SK-N-SH treated with all-trans-retinoic acid at 6 μM for 48 hours (cell line): ENCODE measurements around the gene ACOXL.

Experiments used
- ATAC-seq: fragments of 200-7000 bp; cut with Tn5 transposase; 3 replicates; pipeline ENCODE4 v1.9.1; 2020; ENCODE audit warnings: mild to moderate bottlenecking, moderate library complexity
- ARNTL ChIP-seq: fragments of 450-650 bp; formaldehyde crosslinking; IDR thresholded peaks from 2 replicates; pipeline ENCODE4 v1.5.0; 2020; ENCODE audit warnings: low read depth, mild to moderate bottlenecking, moderate library complexity, borderline replicate concordance
- BACH2 ChIP-seq: fragments of 250-450 bp; sonication (Bioruptor Pico); IDR thresholded peaks from 2 replicates; pipeline ENCODE4 v1.9.0; 2021; ENCODE audit warnings: mild to moderate bottlenecking, borderline replicate concordance
- CSDC2 ChIP-seq: fragments of 250-450 bp; sonication (Bioruptor Pico); IDR thresholded peaks from 2 replicates; pipeline ENCODE4 v1.5.0; 2020; ENCODE audit warnings: mild to moderate bottlenecking, moderate library complexity
- ESRRG ChIP-seq: fragments of 250-450 bp; sonication (Bioruptor Pico); IDR thresholded peaks from 2 replicates; pipeline ENCODE4 v1.6.1; 2021; ENCODE audit warnings: mild to moderate bottlenecking
- GLIS3 ChIP-seq: fragments of 250-450 bp; sonication (Bioruptor Pico); IDR thresholded peaks from 2 replicates; pipeline ENCODE4 v1.5.0; 2020; ENCODE audit warnings: mild to moderate bottlenecking, moderate library complexity
- ISL1 ChIP-seq: fragments of 250-450 bp; sonication (Bioruptor Pico); IDR thresholded peaks from 2 replicates; pipeline ENCODE4 v2.1.2; 2022; ENCODE audit warnings: mild to moderate bottlenecking, moderate library complexity
- OSR1 ChIP-seq: fragments of 250-450 bp; sonication (Bioruptor Pico); IDR thresholded peaks from 2 replicates; pipeline ENCODE4 v1.8.0; 2022; ENCODE audit warnings: moderate library complexity, mild to moderate bottlenecking, inconsistent platforms
- PPARA ChIP-seq: fragments of 250-450 bp; sonication (Bioruptor Pico); IDR thresholded peaks from 2 replicates; pipeline ENCODE4 v1.5.0; 2020; ENCODE audit warnings: mild to moderate bottlenecking, borderline replicate concordance
- RARB ChIP-seq: fragments of 250-450 bp; sonication (Bioruptor Pico); IDR thresholded peaks from 2 replicates; pipeline ENCODE4 v1.8.0; 2021; ENCODE audit warnings: mild to moderate bottlenecking, moderate library complexity
- SNAI2 ChIP-seq: fragments of 250-450 bp; sonication (Bioruptor Pico); IDR thresholded peaks from 2 replicates; pipeline ENCODE4 v1.5.0; 2020; ENCODE audit warnings: mild to moderate bottlenecking, moderate library complexity
- TCF4 ChIP-seq: fragments of 250-450 bp; sonication (Bioruptor Pico); IDR thresholded peaks from 2 replicates; pipeline ENCODE4 v1.8.0; 2021; ENCODE audit warnings: mild to moderate bottlenecking, moderate library complexity, borderline replicate concordance
- TOX ChIP-seq: fragments of 250-450 bp; sonication (Bioruptor Pico); IDR thresholded peaks from 2 replicates; pipeline ENCODE4 v1.8.0; 2021; ENCODE audit warnings: mild to moderate bottlenecking, moderate library complexity, borderline replicate concordance
- ZC3H10 ChIP-seq: fragments of 250-450 bp; sonication (Bioruptor Pico); IDR thresholded peaks from 2 replicates; pipeline ENCODE4 v1.5.1; 2021; ENCODE audit warnings: mild to moderate bottlenecking, moderate library complexity
- ZFP3 ChIP-seq: fragments of 250-450 bp; sonication (Bioruptor Pico); IDR thresholded peaks from 2 replicates; pipeline ENCODE4 v1.5.0; 2020; ENCODE audit warnings: mild to moderate bottlenecking, moderate library complexity
- ZFP30 ChIP-seq: fragments of 450-650 bp; formaldehyde crosslinking; IDR thresholded peaks from 2 replicates; pipeline ENCODE4 v1.5.0; 2022; ENCODE audit warnings: mild to moderate bottlenecking, moderate library complexity
- ZNF565 ChIP-seq: fragments of 450-650 bp; formaldehyde crosslinking; conservative IDR thresholded peaks from 2 replicates; pipeline ENCODE4 v1.5.0; 2020; ENCODE audit warnings: low read depth, mild to moderate bottlenecking, moderate library complexity
- ZNF70 ChIP-seq: fragments of 450-650 bp; formaldehyde crosslinking; IDR thresholded peaks from 2 replicates; pipeline ENCODE4 v1.5.0; 2020; ENCODE audit warnings: mild to moderate bottlenecking, moderate library complexity
- ZNF8 ChIP-seq: fragments of 450-650 bp; formaldehyde crosslinking; IDR thresholded peaks from 2 replicates; pipeline ENCODE4 v1.5.0; 2020; ENCODE audit warnings: mild to moderate bottlenecking, moderate library complexity
- TF ChIP-seq, protein P1 (sequence below): fragments of 250-450 bp; sonication (Bioruptor Pico); IDR thresholded peaks from 2 replicates; pipeline ENCODE4 v1.5.1; 2020; ENCODE audit warnings: low read depth, mild to moderate bottlenecking, moderate library complexity
- TF ChIP-seq, protein P2 (sequence below): fragments of 250-450 bp; sonication (Bioruptor Pico); IDR thresholded peaks from 2 replicates; pipeline ENCODE4 v1.8.0; 2021; ENCODE audit warnings: low read depth, mild to moderate bottlenecking, moderate library complexity, borderline replicate concordance
- TF ChIP-seq, protein P3 (sequence below): fragments of 250-450 bp; sonication (Bioruptor Pico); IDR thresholded peaks from 2 replicates; pipeline ENCODE4 v1.8.0; 2020; ENCODE audit warnings: mild to moderate bottlenecking, moderate library complexity, borderline replicate concordance
- TF ChIP-seq, protein P4 (sequence below): fragments of 250-450 bp; sonication (Bioruptor Pico); IDR thresholded peaks from 2 replicates; pipeline ENCODE4 v1.5.0; 2020; ENCODE audit warnings: mild to moderate bottlenecking, moderate library complexity
- TF ChIP-seq, protein P5 (sequence below): fragments of 250-450 bp; sonication (Bioruptor Pico); IDR thresholded peaks from 2 replicates; pipeline ENCODE4 v1.5.1; 2021; ENCODE audit warnings: mild to moderate bottlenecking, moderate library complexity

ACOXL gene

DNA sequence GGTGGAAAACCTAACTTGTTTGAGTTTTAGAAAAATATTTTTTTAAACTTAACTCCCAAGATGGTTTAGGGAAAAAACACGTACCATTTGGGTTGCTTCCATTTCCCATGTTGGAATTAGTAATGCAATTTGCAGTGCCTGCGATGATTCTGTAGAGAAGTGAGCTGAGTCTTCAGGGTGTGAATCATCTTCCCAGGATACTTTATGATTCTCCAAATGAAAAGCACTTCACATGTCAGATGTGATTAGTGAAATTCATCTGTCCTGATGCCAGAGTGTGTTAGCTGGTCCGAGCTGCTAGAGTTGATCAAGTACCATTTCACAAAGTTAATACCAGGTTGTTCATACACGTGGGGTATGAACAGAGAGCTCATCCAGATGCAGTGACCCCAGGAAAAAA is 59.1 kb downstream of the ACOXL start:
- TF ChIP-seq ZC3H10: no peak
- TF ChIP-seq ISL1 (CRISPR knock-in tag): peak; percentile 36; the same call in 1 of the 2 replicates
- TF ChIP-seq ZFP3: no peak
- no peak for TF ChIP-seq TOX (CRISPR knock-in tag)
- no peak for ATAC-seq

DNA sequence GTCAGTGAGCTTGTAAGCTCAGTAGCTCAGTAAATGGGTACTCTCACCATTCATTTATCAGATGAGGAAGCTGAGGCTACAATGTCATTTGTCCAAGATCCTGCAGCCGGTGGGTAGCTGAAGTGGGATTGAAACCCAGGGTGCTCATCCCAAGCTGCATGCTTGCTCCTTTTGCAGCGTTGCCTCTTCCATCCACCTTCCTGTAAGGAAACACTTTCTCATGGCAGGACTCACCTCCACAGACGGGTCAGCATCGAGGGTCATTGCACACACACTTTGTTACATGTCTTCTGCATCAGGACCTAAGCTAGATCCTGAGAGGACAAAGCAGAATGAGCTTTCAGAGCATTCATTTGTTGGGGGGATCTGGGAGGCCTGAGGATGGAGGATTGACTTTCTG is 60.7 kb downstream of the ACOXL start:
- no peak for ATAC-seq
- no peak for TF ChIP-seq RARB (CRISPR knock-in tag)
- TF ChIP-seq ARNTL (CRISPR knock-in tag): no peak
- no peak for TF ChIP-seq GLIS3
- no peak for TF ChIP-seq TCF4 (CRISPR knock-in tag)
- TF ChIP-seq CSDC2 (CRISPR knock-in tag): no peak
- TF ChIP-seq BACH2 (CRISPR knock-in tag): no peak
- TF ChIP-seq ISL1 (CRISPR knock-in tag): no peak
- TF ChIP-seq PPARA (CRISPR knock-in tag): no peak
- TF ChIP-seq ZFP3: no peak
- TF ChIP-seq, protein P1, sequence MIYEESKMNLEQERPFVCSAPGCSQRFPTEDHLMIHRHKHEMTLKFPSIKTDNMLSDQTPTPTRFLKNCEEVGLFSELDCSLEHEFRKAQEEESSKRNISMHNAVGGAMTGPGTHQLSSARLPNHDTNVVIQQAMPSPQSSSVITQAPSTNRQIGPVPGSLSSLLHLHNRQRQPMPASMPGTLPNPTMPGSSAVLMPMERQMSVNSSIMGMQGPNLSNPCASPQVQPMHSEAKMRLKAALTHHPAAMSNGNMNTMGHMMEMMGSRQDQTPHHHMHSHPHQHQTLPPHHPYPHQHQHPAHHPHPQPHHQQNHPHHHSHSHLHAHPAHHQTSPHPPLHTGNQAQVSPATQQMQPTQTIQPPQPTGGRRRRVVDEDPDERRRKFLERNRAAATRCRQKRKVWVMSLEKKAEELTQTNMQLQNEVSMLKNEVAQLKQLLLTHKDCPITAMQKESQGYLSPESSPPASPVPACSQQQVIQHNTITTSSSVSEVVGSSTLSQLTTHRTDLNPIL: no peak
- TF ChIP-seq, protein P2, sequence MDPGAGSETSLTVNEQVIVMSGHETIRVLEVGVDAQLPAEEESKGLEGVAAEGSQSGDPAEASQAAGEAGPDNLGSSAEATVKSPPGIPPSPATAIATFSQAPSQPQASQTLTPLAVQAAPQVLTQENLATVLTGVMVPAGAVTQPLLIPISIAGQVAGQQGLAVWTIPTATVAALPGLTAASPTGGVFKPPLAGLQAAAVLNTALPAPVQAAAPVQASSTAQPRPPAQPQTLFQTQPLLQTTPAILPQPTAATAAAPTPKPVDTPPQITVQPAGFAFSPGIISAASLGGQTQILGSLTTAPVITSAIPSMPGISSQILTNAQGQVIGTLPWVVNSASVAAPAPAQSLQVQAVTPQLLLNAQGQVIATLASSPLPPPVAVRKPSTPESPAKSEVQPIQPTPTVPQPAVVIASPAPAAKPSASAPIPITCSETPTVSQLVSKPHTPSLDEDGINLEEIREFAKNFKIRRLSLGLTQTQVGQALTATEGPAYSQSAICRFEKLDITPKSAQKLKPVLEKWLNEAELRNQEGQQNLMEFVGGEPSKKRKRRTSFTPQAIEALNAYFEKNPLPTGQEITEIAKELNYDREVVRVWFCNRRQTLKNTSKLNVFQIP: no peak
- no peak for TF ChIP-seq ZNF8
- TF ChIP-seq SNAI2: no peak
- no peak for TF ChIP-seq ZNF70 (CRISPR knock-in tag)
- no peak for TF ChIP-seq ZC3H10
- TF ChIP-seq, protein P3, sequence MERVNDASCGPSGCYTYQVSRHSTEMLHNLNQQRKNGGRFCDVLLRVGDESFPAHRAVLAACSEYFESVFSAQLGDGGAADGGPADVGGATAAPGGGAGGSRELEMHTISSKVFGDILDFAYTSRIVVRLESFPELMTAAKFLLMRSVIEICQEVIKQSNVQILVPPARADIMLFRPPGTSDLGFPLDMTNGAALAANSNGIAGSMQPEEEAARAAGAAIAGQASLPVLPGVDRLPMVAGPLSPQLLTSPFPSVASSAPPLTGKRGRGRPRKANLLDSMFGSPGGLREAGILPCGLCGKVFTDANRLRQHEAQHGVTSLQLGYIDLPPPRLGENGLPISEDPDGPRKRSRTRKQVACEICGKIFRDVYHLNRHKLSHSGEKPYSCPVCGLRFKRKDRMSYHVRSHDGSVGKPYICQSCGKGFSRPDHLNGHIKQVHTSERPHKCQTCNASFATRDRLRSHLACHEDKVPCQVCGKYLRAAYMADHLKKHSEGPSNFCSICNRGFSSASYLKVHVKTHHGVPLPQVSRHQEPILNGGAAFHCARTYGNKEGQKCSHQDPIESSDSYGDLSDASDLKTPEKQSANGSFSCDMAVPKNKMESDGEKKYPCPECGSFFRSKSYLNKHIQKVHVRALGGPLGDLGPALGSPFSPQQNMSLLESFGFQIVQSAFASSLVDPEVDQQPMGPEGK (CRISPR knock-in tag): no peak

DNA sequence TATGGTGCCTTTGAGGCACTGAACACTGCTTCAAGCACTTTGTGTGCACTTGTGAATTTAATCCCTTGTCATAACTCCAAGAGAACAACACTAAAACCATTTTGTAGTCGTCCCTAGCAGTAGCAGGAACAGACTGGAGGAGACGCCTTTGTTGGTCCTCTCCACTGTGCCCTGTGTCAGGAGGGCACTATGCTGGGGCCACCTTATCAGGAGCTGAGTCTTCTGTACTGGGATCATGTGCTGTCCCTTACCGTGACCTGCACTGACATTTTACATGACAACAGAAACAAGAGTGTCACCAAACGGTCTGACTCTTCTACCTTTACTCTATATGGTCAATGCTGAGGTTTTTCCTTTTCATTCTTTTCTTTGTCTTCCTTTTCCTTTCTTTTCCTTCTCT is 62.0 kb downstream of the ACOXL start:
- TF ChIP-seq ZNF565 (CRISPR knock-in tag) (no peak), PPARA (CRISPR knock-in tag) (no peak), ISL1 (CRISPR knock-in tag) (no peak), OSR1 (CRISPR knock-in tag) (no peak), ZNF70 (CRISPR knock-in tag) (no peak), CSDC2 (CRISPR knock-in tag) (no peak), ESRRG (no peak), TCF4 (CRISPR knock-in tag) (no peak), RARB (CRISPR knock-in tag) (no peak), ZC3H10 (no peak), SNAI2 (no peak), ARNTL (CRISPR knock-in tag) (no peak), ZFP30 (CRISPR knock-in tag) (no peak)
- TF ChIP-seq, protein P4, sequence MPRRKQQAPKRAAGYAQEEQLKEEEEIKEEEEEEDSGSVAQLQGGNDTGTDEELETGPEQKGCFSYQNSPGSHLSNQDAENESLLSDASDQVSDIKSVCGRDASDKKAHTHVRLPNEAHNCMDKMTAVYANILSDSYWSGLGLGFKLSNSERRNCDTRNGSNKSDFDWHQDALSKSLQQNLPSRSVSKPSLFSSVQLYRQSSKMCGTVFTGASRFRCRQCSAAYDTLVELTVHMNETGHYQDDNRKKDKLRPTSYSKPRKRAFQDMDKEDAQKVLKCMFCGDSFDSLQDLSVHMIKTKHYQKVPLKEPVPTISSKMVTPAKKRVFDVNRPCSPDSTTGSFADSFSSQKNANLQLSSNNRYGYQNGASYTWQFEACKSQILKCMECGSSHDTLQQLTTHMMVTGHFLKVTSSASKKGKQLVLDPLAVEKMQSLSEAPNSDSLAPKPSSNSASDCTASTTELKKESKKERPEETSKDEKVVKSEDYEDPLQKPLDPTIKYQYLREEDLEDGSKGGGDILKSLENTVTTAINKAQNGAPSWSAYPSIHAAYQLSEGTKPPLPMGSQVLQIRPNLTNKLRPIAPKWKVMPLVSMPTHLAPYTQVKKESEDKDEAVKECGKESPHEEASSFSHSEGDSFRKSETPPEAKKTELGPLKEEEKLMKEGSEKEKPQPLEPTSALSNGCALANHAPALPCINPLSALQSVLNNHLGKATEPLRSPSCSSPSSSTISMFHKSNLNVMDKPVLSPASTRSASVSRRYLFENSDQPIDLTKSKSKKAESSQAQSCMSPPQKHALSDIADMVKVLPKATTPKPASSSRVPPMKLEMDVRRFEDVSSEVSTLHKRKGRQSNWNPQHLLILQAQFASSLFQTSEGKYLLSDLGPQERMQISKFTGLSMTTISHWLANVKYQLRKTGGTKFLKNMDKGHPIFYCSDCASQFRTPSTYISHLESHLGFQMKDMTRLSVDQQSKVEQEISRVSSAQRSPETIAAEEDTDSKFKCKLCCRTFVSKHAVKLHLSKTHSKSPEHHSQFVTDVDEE (CRISPR knock-in tag): no peak
- TF ChIP-seq, protein P1: no peak
- TF ChIP-seq, protein P3 (CRISPR knock-in tag): no peak
- TF ChIP-seq, protein P2: no peak
- TF ChIP-seq, protein P5, sequence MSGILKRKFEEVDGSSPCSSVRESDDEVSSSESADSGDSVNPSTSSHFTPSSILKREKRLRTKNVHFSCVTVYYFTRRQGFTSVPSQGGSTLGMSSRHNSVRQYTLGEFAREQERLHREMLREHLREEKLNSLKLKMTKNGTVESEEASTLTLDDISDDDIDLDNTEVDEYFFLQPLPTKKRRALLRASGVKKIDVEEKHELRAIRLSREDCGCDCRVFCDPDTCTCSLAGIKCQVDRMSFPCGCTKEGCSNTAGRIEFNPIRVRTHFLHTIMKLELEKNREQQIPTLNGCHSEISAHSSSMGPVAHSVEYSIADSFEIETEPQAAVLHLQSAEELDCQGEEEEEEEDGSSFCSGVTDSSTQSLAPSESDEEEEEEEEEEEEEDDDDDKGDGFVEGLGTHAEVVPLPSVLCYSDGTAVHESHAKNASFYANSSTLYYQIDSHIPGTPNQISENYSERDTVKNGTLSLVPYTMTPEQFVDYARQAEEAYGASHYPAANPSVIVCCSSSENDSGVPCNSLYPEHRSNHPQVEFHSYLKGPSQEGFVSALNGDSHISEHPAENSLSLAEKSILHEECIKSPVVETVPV (CRISPR knock-in tag): no peak
- TF ChIP-seq, all 23 proteins: peak for 0
- ATAC-seq: no peak
